ENCODE measurements around the gene ZNF600.

GRCh38 chr19:52739576-52739975 lies 47.0 kb downstream of the ZNF600 start:
- TF ChIP-seq TAF1 (IDR thresholded peaks at IDR 0.05; ENCODE audit: borderline replicate concordance, low read depth, low read length) (no peak), CTCF (IDR thresholded peaks at IDR 0.05) (no peak), YY1 (IDR thresholded peaks at IDR 0.05; ENCODE audit: low read depth) (no peak), REST (IDR thresholded peaks at IDR 0.05; ENCODE audit: low read depth, low read length) (no peak), USF2 (IDR thresholded peaks at IDR 0.05; ENCODE audit: borderline replicate concordance, low read depth, low read length) (no peak), FOXJ3 (CRISPR knock-in tag; IDR thresholded peaks at IDR 0.05) (no peak), MAX (IDR thresholded peaks at IDR 0.05; ENCODE audit: low read depth) (no peak), POLR2AphosphoS5 (IDR thresholded peaks at IDR 0.05; ENCODE audit: low read depth, low read length) (no peak), EP300 (IDR thresholded peaks at IDR 0.05; ENCODE audit: borderline replicate concordance in 1 of 2, low read depth in 1 of 2, low read length in 1 of 2) (no peak), EZH2phosphoT487 (IDR thresholded peaks at IDR 0.05; ENCODE audit: borderline replicate concordance, low read depth) (no peak), FOXM1 (IDR thresholded peaks at IDR 0.05; ENCODE audit: low read depth) (no peak)

All from SK-N-SH (cell line).